ENCODE data around the gene RBMXL2. TPM values are rescaled to one million over a fixed set of nuclear protein-coding genes. Genes with fewer than 3 reads are reported as not detected.

Gene RBMXL2
- total RNA-seq, 6 experiments from 2014 or later = not detected

DNA sequence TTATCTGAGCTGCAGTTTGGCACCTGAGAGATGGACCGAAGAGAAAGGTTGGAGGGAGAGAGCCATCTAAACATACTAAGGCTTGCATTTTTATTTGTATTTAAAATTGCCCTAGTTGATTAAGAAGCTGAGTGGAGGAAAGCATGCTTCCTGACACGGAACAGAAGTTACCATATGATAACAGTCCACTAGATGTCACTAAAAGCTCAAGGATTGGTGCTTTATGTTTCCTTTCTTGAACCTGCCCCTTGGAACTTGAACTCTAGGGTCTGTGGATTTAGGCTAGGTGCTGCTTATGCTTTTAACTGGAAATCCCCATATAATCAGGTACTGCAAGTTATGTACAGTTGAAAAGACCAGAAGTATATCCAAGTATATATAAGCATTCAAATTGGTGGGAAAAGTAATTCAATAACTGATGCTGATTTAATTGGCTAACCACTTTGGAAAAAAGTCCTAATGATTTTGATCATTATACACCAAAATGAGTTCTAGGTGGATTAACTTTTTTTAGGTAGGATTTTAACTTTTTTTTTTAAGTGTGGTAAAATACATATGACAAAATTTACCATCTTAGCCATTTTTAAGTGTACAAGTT, 9.5 kb downstream of the RBMXL2 start:
- DNase-seq (no peak), ATAC-seq (peak; percentile 87 to 93 (median 90))
- H3K9me3 ChIP-seq = no peaks in the 10 kb centered on the region
- no peak for TF ChIP-seq POLR2A (IDR thresholded peaks at IDR 0.05)
- TF ChIP-seq, protein P1, sequence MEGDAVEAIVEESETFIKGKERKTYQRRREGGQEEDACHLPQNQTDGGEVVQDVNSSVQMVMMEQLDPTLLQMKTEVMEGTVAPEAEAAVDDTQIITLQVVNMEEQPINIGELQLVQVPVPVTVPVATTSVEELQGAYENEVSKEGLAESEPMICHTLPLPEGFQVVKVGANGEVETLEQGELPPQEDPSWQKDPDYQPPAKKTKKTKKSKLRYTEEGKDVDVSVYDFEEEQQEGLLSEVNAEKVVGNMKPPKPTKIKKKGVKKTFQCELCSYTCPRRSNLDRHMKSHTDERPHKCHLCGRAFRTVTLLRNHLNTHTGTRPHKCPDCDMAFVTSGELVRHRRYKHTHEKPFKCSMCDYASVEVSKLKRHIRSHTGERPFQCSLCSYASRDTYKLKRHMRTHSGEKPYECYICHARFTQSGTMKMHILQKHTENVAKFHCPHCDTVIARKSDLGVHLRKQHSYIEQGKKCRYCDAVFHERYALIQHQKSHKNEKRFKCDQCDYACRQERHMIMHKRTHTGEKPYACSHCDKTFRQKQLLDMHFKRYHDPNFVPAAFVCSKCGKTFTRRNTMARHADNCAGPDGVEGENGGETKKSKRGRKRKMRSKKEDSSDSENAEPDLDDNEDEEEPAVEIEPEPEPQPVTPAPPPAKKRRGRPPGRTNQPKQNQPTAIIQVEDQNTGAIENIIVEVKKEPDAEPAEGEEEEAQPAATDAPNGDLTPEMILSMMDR (IDR thresholded peaks at IDR 0.05) = peak; percentile 67 to 83 (median 73)
- WGBS (ENCODE audit: insufficient coverage, low coverage, low lambda C conversion rate, missing lambda C conversion rate) = 0% methylated on average over 2 of the region's 2 CpGs
- H3K4me1 ChIP-seq = no peaks in the 10 kb centered on the region
- no peak overlapping the region for H3K4me3 ChIP-seq
- H3K27ac ChIP-seq = no peak overlapping the region
- no peaks in the 10 kb centered on the region for H3K27me3 ChIP-seq
- intact Hi-C loops (cut with DNase I) = no loop called here
- no peaks in the 10 kb centered on the region for H3K36me3 ChIP-seq

- 35% methylated on average over 1 of the region's 1 CpG for WGBS (ENCODE audit: insufficient coverage, low coverage, low lambda C conversion rate, missing lambda C conversion rate)
- Histone ChIP-seq H3K36me3 (no peaks in the 10 kb centered on the region), H3K4me3 (no peak overlapping the region), H3K27ac (no peak overlapping the region), H3K27me3 (no peaks in the 10 kb centered on the region), H3K4me1 (no peaks in the 10 kb centered on the region), H3K9me3 (no peaks in the 10 kb centered on the region)
- TF ChIP-seq POLR2A (IDR thresholded peaks at IDR 0.05) = no peak
- TF ChIP-seq, protein P1 (IDR thresholded peaks at IDR 0.05) = no peak
- no peak for DNase-seq
- intact Hi-C loops (cut with DNase I) = no loop called here
- no peak for ATAC-seq
Observed at GRCh38 chr11:7115780-7116179, 27.0 kb downstream of the RBMXL2 start.

DNA sequence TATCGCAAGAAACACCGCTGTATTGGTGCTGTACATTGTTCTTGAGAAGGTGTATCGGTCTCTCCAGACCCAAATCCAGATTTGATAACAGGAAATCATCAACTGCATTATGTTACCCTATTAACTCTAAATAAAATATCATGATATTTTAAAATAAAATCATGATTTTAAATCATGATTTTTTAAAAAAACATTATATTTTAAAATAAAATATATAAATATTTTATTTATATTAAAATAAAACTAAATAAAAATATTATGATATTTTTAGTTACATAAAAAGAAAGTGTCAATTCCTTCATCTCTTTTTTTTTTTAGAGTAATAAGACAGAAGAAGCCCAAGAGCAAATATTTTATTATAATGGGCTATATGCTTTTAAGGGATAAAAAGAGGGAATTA, 27.6 kb downstream of the RBMXL2 start:
- H3K36me3 ChIP-seq = no peaks in the 10 kb centered on the region
- ATAC-seq (no peak), DNase-seq (no peak)
- 98% methylated on average over 3 of the region's 3 CpGs for WGBS (ENCODE audit: insufficient coverage, low coverage, low lambda C conversion rate, missing lambda C conversion rate)
- no peaks in the 10 kb centered on the region for H3K9me3 ChIP-seq
- H3K4me3 ChIP-seq = no peak overlapping the region
- no peak overlapping the region for H3K27ac ChIP-seq
- TF ChIP-seq POLR2A (IDR thresholded peaks at IDR 0.05) = no peak
- TF ChIP-seq, protein P1 (IDR thresholded peaks at IDR 0.05) = no peak
- H3K4me1 ChIP-seq = no peaks in the 10 kb centered on the region
- no peaks in the 10 kb centered on the region for H3K27me3 ChIP-seq
- intact Hi-C loops (cut with DNase I) = no loop called here

- no peak for ATAC-seq
- Histone ChIP-seq H3K4me3 (no peak overlapping the region), H3K4me1 (no peaks in the 10 kb centered on the region), H3K36me3 (no peaks in the 10 kb centered on the region), H3K27ac (no peak overlapping the region), H3K27me3 (no peaks in the 10 kb centered on the region), H3K9me3 (no peaks in the 10 kb centered on the region)
- 88% methylated on average over 1 of the region's 1 CpG for WGBS (ENCODE audit: insufficient coverage, low coverage, low lambda C conversion rate, missing lambda C conversion rate)
- TF ChIP-seq POLR2A (IDR thresholded peaks at IDR 0.05) = no peak
- TF ChIP-seq, protein P1 (IDR thresholded peaks at IDR 0.05) = no peak
- DNase-seq = no peak
- intact Hi-C loops (cut with DNase I) = no loop called here
Observed at GRCh38 chr11:7138051-7138450, 49.3 kb downstream of the RBMXL2 start.

Other genes starting within 250 kb of the RBMXL2 start
- not detected for gene OR10A5, start 243.3 kb upstream of the RBMXL2 start, total RNA-seq
- gene OR10A2, start 225.9 kb upstream of the RBMXL2 start, total RNA-seq = not detected
- not detected for gene OR10A4, start 212.4 kb upstream of the RBMXL2 start, total RNA-seq
- gene OR2D2, start 196.5 kb upstream of the RBMXL2 start, total RNA-seq = not detected
- gene OR2D3, start 168.0 kb upstream of the RBMXL2 start, total RNA-seq = not detected
- gene ZNF215, start 162.6 kb upstream of the RBMXL2 start, total RNA-seq = 1 to 10 TPM in 1 of 6 experiments, under 1 TPM in 4, not detected in 1; 0.14 to 1.3 (median 0.42) TPM
- 1 to 10 TPM in 5 of 6 experiments, under 1 TPM in 1; 0.49 to 3.3 (median 1.9) TPM for gene ZNF214, start 68.7 kb upstream of the RBMXL2 start, total RNA-seq
- gene NLRP14, start 68.5 kb upstream of the RBMXL2 start, total RNA-seq = under 1 TPM in 4 of 6 experiments, not detected in 2; 0.07 to 0.26 (median 0.10) TPM
- 10 to 100 TPM in 2 of 6 experiments, 1 to 10 TPM in 4; 3.0 to 12.6 (median 4.5) TPM for gene SYT9, start 162.9 kb downstream of the RBMXL2 start, total RNA-seq

Data from right lobe of liver (tissue), 6 donors.